ENCODE results near the gene ROCK1.

Gene ROCK1

GRCh38 chr18:21083017-21083416, 28.6 kb downstream of the ROCK1 start:
- peaks cover 0 to 5% of the 10 kb centered on the region in 2 donors for H3K4me1 ChIP-seq (ENCODE audit: control insufficient read depth in 1 of 2, insufficient read depth in 2 of 2, low read length in 2 of 2)
- H3K9ac ChIP-seq (ENCODE audit: low read depth in 1 of 2, low read length in 2 of 2) = no peak overlapping the region
- peaks cover 3 to 13% of the 10 kb centered on the region in 2 donors for H3K9me3 ChIP-seq (ENCODE audit: control insufficient read depth in 1 of 2, low read length in 2 of 2)
- H3K36me3 ChIP-seq (ENCODE audit: control insufficient read depth in 1 of 2, insufficient read depth in 2 of 2, low read length in 2 of 2) = no peaks in the 10 kb centered on the region
- H3K4me3 ChIP-seq (ENCODE audit: low read depth in 1 of 2, low read length in 2 of 2) = no peak overlapping the region
- H3K27ac ChIP-seq (ENCODE audit: low read depth, low read length) = no peak overlapping the region
- no peaks in the 10 kb centered on the region for H3K27me3 ChIP-seq (ENCODE audit: control insufficient read depth in 1 of 2, insufficient read depth in 2 of 2, low read length in 2 of 2)

- Histone ChIP-seq H3K27me3 (ENCODE audit: control insufficient read depth in 1 of 2, insufficient read depth in 2 of 2, low read length in 2 of 2) (no peaks in the 10 kb centered on the region), H3K4me1 (ENCODE audit: control insufficient read depth in 1 of 2, insufficient read depth in 2 of 2, low read length in 2 of 2) (peaks cover 0 to 5% of the 10 kb centered on the region in 2 donors), H3K36me3 (ENCODE audit: control insufficient read depth in 1 of 2, insufficient read depth in 2 of 2, low read length in 2 of 2) (no peaks in the 10 kb centered on the region), H3K9ac (ENCODE audit: low read depth in 1 of 2, low read length in 2 of 2) (no peak overlapping the region), H3K27ac (ENCODE audit: low read depth, low read length) (no peak overlapping the region), H3K9me3 (ENCODE audit: control insufficient read depth in 1 of 2, low read length in 2 of 2) (peaks cover 3 to 9% of the 10 kb centered on the region in 2 donors), H3K4me3 (ENCODE audit: low read depth in 1 of 2, low read length in 2 of 2) (no peak overlapping the region)
Observed at GRCh38 chr18:21081426-21081825, 30.2 kb downstream of the ROCK1 start.

DNA sequence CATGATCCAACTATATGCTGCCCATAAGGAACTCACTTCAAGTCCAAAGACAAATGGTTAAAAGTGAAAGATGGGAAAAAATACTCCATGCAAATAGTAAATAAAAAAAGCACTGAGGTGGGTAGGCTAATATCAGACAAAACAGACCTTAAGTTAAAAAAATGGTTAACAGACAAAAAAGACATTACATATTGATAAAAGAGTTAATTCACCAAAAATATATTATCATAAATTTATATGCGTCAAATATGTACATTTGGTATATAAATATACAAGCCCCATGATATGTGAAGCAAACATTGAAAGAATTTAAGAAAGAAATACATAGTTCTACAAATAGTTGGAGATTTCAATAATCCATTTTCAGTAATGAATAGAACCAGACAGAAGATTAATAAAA, 31.0 kb downstream of the ROCK1 start:
- no peaks in the 10 kb centered on the region for H3K36me3 ChIP-seq (ENCODE audit: control insufficient read depth in 1 of 2, insufficient read depth in 2 of 2, low read length in 2 of 2)
- H3K27ac ChIP-seq (ENCODE audit: low read depth, low read length) = no peak overlapping the region
- no peaks in the 10 kb centered on the region for H3K27me3 ChIP-seq (ENCODE audit: control insufficient read depth in 1 of 2, insufficient read depth in 2 of 2, low read length in 2 of 2)
- peaks cover 3 to 9% of the 10 kb centered on the region in 2 donors for H3K9me3 ChIP-seq (ENCODE audit: control insufficient read depth in 1 of 2, low read length in 2 of 2)
- no peak overlapping the region for H3K4me3 ChIP-seq (ENCODE audit: low read depth in 1 of 2, low read length in 2 of 2)
- H3K9ac ChIP-seq (ENCODE audit: low read depth in 1 of 2, low read length in 2 of 2) = no peak overlapping the region
- peaks cover 0 to 5% of the 10 kb centered on the region in 2 donors for H3K4me1 ChIP-seq (ENCODE audit: control insufficient read depth in 1 of 2, insufficient read depth in 2 of 2, low read length in 2 of 2)

GRCh38 chr18:21074336-21075323, 37.0 kb downstream of the ROCK1 start:
- no peaks in the 10 kb centered on the region for H3K27me3 ChIP-seq (ENCODE audit: control insufficient read depth in 1 of 2, insufficient read depth in 2 of 2, low read length in 2 of 2)
- no peak overlapping the region for H3K9ac ChIP-seq (ENCODE audit: low read depth in 1 of 2, low read length in 2 of 2)
- H3K4me3 ChIP-seq (ENCODE audit: low read depth in 1 of 2, low read length in 2 of 2) = no peak overlapping the region
- H3K9me3 ChIP-seq (ENCODE audit: control insufficient read depth in 1 of 2, low read length in 2 of 2) = no peaks in the 10 kb centered on the region
- H3K27ac ChIP-seq (ENCODE audit: low read depth, low read length) = no peak overlapping the region
- no peaks in the 10 kb centered on the region for H3K36me3 ChIP-seq (ENCODE audit: control insufficient read depth in 1 of 2, insufficient read depth in 2 of 2, low read length in 2 of 2)
- peaks cover 13 to 27% of the 10 kb centered on the region in 2 donors for H3K4me1 ChIP-seq (ENCODE audit: control insufficient read depth in 1 of 2, insufficient read depth in 2 of 2, low read length in 2 of 2)

DNA sequence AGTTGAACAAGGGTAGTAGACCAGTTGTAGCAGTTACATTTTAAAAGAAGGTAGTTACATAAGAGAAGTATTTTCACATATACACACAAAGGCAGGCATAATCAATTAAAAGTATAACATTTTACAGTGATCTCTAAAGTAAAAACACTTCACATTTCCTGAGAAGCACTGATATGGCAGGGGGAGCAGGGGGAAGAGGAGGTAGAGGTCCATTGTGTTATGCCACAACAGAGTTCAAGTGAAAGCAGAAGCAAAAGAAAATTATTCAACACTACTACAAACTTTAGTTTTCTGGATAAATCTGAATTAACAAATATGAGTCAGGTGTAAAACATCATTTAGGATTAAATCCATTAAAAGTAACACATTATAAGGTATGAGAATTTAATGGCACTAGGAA, 38.4 kb downstream of the ROCK1 start:
- no peak overlapping the region for H3K4me3 ChIP-seq (ENCODE audit: low read depth in 1 of 2, low read length in 2 of 2)
- no peak overlapping the region for H3K27ac ChIP-seq (ENCODE audit: low read depth, low read length)
- H3K27me3 ChIP-seq (ENCODE audit: control insufficient read depth in 1 of 2, insufficient read depth in 2 of 2, low read length in 2 of 2) = no peaks in the 10 kb centered on the region
- H3K9ac ChIP-seq (ENCODE audit: low read depth in 1 of 2, low read length in 2 of 2) = no peak overlapping the region
- H3K9me3 ChIP-seq (ENCODE audit: control insufficient read depth in 1 of 2, low read length in 2 of 2) = no peaks in the 10 kb centered on the region
- H3K36me3 ChIP-seq (ENCODE audit: control insufficient read depth in 1 of 2, insufficient read depth in 2 of 2, low read length in 2 of 2) = no peaks in the 10 kb centered on the region
- peaks cover 13 to 23% of the 10 kb centered on the region in 2 donors for H3K4me1 ChIP-seq (ENCODE audit: control insufficient read depth in 1 of 2, insufficient read depth in 2 of 2, low read length in 2 of 2)

DNA sequence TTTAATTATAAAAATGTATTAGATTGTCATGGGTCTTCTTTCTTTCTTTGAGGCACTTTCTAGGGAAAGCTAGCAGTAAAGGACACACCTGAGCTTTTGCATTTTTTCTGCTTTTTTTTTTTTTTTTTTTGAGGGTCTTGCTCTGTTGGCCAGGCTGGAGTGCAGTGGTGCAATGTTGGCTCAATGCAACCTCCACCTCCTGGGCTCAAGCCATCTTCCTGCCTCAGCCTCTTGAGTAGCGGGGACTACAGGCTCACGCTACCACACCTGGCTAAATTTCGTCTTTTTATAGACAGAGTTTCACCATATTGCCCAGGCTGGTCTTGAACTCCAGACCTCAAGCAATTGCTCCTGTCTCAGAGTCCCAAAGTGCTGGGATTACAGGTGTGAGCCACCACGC, 40.5 kb downstream of the ROCK1 start:
- Histone ChIP-seq H3K4me3 (ENCODE audit: low read depth in 1 of 2, low read length in 2 of 2) (no peak overlapping the region), H3K27me3 (ENCODE audit: control insufficient read depth in 1 of 2, insufficient read depth in 2 of 2, low read length in 2 of 2) (no peaks in the 10 kb centered on the region), H3K36me3 (ENCODE audit: control insufficient read depth in 1 of 2, insufficient read depth in 2 of 2, low read length in 2 of 2) (no peaks in the 10 kb centered on the region), H3K27ac (ENCODE audit: low read depth, low read length) (no peak overlapping the region), H3K9me3 (ENCODE audit: control insufficient read depth in 1 of 2, low read length in 2 of 2) (no peaks in the 10 kb centered on the region), H3K9ac (ENCODE audit: low read depth in 1 of 2, low read length in 2 of 2) (no peak overlapping the region), H3K4me1 (ENCODE audit: control insufficient read depth in 1 of 2, insufficient read depth in 2 of 2, low read length in 2 of 2) (peaks cover 13 to 23% of the 10 kb centered on the region in 2 donors)

DNA sequence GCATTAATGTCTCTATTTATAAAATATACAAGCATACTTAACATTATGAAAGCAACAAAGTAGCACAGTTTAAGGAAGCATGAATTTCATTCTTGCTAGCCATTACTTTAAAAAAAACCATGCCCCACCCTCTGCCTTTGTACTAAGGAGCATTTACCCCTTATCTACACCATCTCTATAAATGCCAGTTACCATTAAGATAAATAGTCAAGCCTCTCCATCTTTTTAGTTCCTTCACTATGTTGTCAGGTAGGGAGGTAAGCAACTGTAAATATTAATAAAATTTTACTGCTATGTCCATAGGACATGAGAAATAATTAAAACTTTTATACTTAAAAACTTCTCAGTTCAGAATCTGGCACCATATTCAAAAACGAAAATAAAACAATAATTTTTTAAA, 42.1 kb downstream of the ROCK1 start:
- no peaks in the 10 kb centered on the region for H3K9me3 ChIP-seq (ENCODE audit: control insufficient read depth in 1 of 2, low read length in 2 of 2)
- H3K27ac ChIP-seq (ENCODE audit: low read depth, low read length) = no peak overlapping the region
- no peak overlapping the region for H3K9ac ChIP-seq (ENCODE audit: low read depth in 1 of 2, low read length in 2 of 2)
- no peaks in the 10 kb centered on the region for H3K36me3 ChIP-seq (ENCODE audit: control insufficient read depth in 1 of 2, insufficient read depth in 2 of 2, low read length in 2 of 2)
- no peaks in the 10 kb centered on the region for H3K27me3 ChIP-seq (ENCODE audit: control insufficient read depth in 1 of 2, insufficient read depth in 2 of 2, low read length in 2 of 2)
- no peak overlapping the region for H3K4me3 ChIP-seq (ENCODE audit: low read depth in 1 of 2, low read length in 2 of 2)
- H3K4me1 ChIP-seq (ENCODE audit: control insufficient read depth in 1 of 2, insufficient read depth in 2 of 2, low read length in 2 of 2) = peaks cover 4 to 13% of the 10 kb centered on the region in 2 donors

- Histone ChIP-seq H3K4me1 (ENCODE audit: control insufficient read depth in 1 of 2, insufficient read depth in 2 of 2, low read length in 2 of 2) (no peaks in the 10 kb centered on the region), H3K27me3 (ENCODE audit: control insufficient read depth in 1 of 2, insufficient read depth in 2 of 2, low read length in 2 of 2) (no peaks in the 10 kb centered on the region), H3K9me3 (ENCODE audit: control insufficient read depth in 1 of 2, low read length in 2 of 2) (no peaks in the 10 kb centered on the region), H3K4me3 (ENCODE audit: low read depth in 1 of 2, low read length in 2 of 2) (no peak overlapping the region), H3K9ac (ENCODE audit: low read depth in 1 of 2, low read length in 2 of 2) (no peak overlapping the region), H3K36me3 (ENCODE audit: control insufficient read depth in 1 of 2, insufficient read depth in 2 of 2, low read length in 2 of 2) (peaks cover 0 to 3% of the 10 kb centered on the region in 2 donors), H3K27ac (ENCODE audit: low read depth, low read length) (no peak overlapping the region)
Observed at GRCh38 chr18:21064347-21064746, 47.3 kb downstream of the ROCK1 start.

- Histone ChIP-seq H3K36me3 (ENCODE audit: control insufficient read depth in 1 of 2, insufficient read depth in 2 of 2, low read length in 2 of 2) (peaks cover 0 to 3% of the 10 kb centered on the region in 2 donors), H3K4me1 (ENCODE audit: control insufficient read depth in 1 of 2, insufficient read depth in 2 of 2, low read length in 2 of 2) (no peaks in the 10 kb centered on the region), H3K4me3 (ENCODE audit: low read depth in 1 of 2, low read length in 2 of 2) (no peak overlapping the region), H3K27me3 (ENCODE audit: control insufficient read depth in 1 of 2, insufficient read depth in 2 of 2, low read length in 2 of 2) (no peaks in the 10 kb centered on the region), H3K9me3 (ENCODE audit: control insufficient read depth in 1 of 2, low read length in 2 of 2) (no peaks in the 10 kb centered on the region), H3K27ac (ENCODE audit: low read depth, low read length) (no peak overlapping the region), H3K9ac (ENCODE audit: low read depth in 1 of 2, low read length in 2 of 2) (no peak overlapping the region)
Observed at GRCh38 chr18:21063011-21063410, 48.6 kb downstream of the ROCK1 start.

GRCh38 chr18:21057112-21057511, 54.5 kb downstream of the ROCK1 start:
- Histone ChIP-seq H3K27ac (ENCODE audit: low read depth, low read length) (no peak overlapping the region), H3K36me3 (ENCODE audit: control insufficient read depth in 1 of 2, insufficient read depth in 2 of 2, low read length in 2 of 2) (peaks cover 0 to 3% of the 10 kb centered on the region in 2 donors), H3K4me3 (ENCODE audit: low read depth in 1 of 2, low read length in 2 of 2) (no peak overlapping the region), H3K4me1 (ENCODE audit: control insufficient read depth in 1 of 2, insufficient read depth in 2 of 2, low read length in 2 of 2) (peaks cover 0 to 20% of the 10 kb centered on the region in 2 donors), H3K9me3 (ENCODE audit: control insufficient read depth in 1 of 2, low read length in 2 of 2) (no peaks in the 10 kb centered on the region), H3K27me3 (ENCODE audit: control insufficient read depth in 1 of 2, insufficient read depth in 2 of 2, low read length in 2 of 2) (no peaks in the 10 kb centered on the region), H3K9ac (ENCODE audit: low read depth in 1 of 2, low read length in 2 of 2) (no peak overlapping the region)
